ENCODE data around the gene TRPC6.
"Not testable (repeated sequence)": the region's sequence is repeated elsewhere in the genome, so short reads cannot be mapped to it uniquely, and the experiment has no call there.

Gene TRPC6

DNA sequence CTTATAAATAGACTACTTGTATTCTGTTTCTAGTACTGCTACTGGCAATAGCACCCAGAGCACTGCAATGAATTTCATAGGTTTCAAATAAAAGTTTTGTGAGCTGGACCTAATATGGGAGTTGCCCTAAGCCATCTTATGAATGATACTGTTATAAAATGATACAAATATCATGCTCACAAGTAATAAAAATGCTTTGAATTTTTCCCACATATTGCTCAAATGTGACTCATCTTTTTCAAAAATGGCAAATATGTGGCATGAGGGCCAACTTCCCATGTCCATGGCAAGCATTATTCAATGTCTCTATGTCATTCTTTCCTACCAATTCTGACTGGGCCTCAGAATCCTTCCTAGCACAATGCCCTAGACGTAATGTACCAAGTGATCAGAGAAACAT, 137.6 kb downstream of the TRPC6 start:
- no peak for DNase-seq

- DNase-seq, result no peak
Observed at GRCh38 chr11:101445761-101446160, 138.0 kb downstream of the TRPC6 start.

- no peak for DNase-seq
Observed at GRCh38 chr11:101444851-101445250, 139.0 kb downstream of the TRPC6 start.

- DNase-seq, result no peak
Observed at GRCh38 chr11:101444164-101444563, 139.6 kb downstream of the TRPC6 start.

- DNase-seq, result no peak
Observed at GRCh38 chr11:101442936-101443521, 140.8 kb downstream of the TRPC6 start.

DNA sequence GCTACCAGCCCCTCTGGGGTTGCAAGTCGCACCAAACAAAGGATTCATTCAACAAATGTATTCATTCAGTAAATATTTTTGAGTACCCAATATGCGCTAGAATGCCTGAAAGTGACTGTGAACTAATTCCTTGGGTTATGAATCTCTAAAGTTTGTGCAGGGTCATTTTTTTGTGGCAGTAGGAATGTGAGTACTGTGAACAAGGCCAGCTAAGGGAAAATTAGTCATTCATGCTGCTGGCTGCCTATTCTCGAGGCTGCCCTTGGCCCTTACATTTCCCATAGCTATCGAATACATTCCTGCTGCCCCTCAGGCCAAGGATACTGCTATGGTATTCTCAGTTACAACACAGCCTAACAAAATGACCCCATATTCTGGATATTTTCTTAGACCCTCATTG, 141.6 kb downstream of the TRPC6 start:
- no peak for DNase-seq

DNA sequence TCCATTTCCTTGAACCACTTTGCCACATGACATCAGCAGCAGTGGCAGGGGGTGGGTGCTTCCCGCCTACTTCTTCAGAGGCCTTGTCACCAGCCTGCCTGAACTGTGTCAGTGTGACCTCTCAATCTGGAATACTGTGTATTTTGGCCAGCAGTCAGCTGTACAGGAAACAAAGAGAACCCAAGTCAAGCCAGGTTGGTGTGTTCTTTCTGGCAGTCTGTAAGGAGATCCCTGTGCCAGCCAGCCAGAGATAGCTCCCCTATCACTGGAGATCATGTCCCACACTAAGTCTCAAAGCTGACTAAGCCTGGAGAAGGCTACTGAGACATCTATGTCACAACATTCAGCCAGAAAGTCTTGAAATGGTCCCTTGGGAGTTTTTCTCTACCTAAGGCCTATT, 142.1 kb downstream of the TRPC6 start:
- DNase-seq, result no peak

- DNase-seq, result no peak
Observed at GRCh38 chr11:101439488-101439887, 144.3 kb downstream of the TRPC6 start.

DNA sequence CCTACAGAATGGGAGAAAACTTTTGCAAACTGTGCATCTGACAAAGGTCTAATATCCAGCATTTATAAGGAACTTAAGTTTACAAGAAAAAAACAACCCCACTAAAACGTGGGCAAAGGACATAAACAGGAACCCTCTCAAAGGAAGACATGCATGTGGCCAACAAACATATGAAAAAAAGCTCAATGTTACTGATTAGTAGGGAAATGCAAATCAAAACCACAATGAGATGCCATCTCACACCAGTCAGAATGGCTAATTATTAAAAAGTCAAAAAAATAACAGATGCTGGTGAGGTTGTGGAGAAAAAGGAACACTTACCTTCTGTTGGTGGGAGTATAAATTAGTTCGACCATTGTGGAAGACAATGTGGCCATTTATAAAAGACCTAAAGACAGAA, 145.1 kb downstream of the TRPC6 start:
- DNase-seq, result not testable (repeated sequence)

GRCh38 chr11:101438126-101438525, 145.7 kb downstream of the TRPC6 start:
- DNase-seq, result no peak

- DNase-seq, result peak; percentile 60
Observed at GRCh38 chr11:101436511-101437142, 147.2 kb downstream of the TRPC6 start.

DNA sequence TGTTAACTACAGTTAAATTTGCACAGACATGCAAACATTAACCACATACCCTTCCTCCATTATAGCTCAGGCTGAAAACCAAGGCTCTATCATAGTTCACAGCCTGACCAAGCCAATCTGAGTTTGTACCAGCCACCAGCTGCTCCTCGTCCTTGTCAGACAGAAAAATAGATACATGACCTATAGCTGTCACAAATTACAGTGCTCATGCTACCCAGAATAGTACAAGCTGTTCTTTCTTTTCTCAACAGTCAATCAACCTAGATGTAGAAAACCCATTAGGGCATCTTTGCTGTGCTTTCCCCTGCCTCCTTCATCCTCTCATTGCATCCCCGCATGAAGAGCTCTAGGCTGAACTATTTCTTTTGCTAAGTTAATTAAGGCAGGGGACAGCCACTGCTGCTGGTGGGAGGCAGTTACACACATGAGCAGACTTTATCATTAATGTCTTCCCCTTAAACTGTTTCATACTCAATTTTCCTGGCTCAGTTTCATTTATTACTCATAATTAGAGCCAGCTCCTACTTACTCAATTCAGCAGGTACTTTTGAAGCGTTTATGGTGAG, 148.3 kb downstream of the TRPC6 start:
- no peak for DNase-seq

- DNase-seq, result no peak
Observed at GRCh38 chr11:101434026-101434643, 149.7 kb downstream of the TRPC6 start.

DNA sequence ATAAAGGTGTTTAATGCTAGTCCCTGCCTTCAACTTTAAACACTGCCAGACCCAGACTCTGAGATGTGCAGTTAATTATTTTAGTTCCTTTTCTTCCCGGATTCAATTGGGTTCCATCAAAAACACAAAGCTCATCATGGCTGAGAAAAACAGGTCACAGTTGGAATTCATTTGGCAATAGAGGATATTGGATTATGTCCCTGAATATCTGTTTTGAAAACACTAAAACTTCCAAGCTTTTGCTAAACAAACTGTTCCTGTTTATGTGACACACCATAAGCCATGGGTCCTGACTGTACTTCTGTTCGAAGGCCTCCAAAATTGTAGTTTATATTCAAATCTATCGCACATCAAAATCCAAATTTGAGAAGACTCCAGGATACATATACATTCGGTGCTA, 150.7 kb downstream of the TRPC6 start:
- DNase-seq, result no peak

GRCh38 chr11:101429703-101430540, 153.9 kb downstream of the TRPC6 start:
- DNase-seq, result no peak

GRCh38 chr11:101428918-101429317, 154.9 kb downstream of the TRPC6 start:
- DNase-seq, result peak; percentile 5

- DNase-seq, result no peak
Observed at GRCh38 chr11:101407324-101407723, 176.5 kb downstream of the TRPC6 start.

Data from NCI-H82 (cell line).